Astrocyte (in vitro differentiated cells and primary cell): Measurements from ENCODE around the gene SCAMP3.

Experiments used
- CTCF ChIP-seq: IDR thresholded peaks from 2 replicates; pipeline ENCODE4 v1.5.1; 2011; ENCODE audit warnings: low read depth, mild to moderate bottlenecking, inconsistent platforms, low read length, moderate library complexity; ENCODE audit not compliant: insufficient read depth
- EZH2 ChIP-seq: IDR thresholded peaks from 2 replicates; pipeline ENCODE4 v1.6.1; 2012; ENCODE audit warnings: mild to moderate bottlenecking, low read length, inconsistent platforms; ENCODE audit not compliant: insufficient read depth

GRCh38 chr1:155300553-155301329 is 38.6 kb upstream of the SCAMP3 start:
- TF ChIP-seq CTCF (no peak), EZH2 (no peak)
